Progenitor cell of endocrine pancreas (in vitro differentiated cells): ENCODE results near the gene ZFP90. TPM values are rescaled to one million over a fixed set of nuclear protein-coding genes. Genes with fewer than 3 reads are reported as not detected.

Experiments used
- DNase-seq: peaks from one replicate; pipeline ENCODE4 v3.0.0; 2021; ENCODE audit warnings: low spot score; ENCODE audit not compliant: unreplicated experiment
- H3K27ac Mint-ChIP-seq: 2 replicates; pipeline ENCODE4 v1.8.0; 2021; ENCODE audit warnings: mild to moderate bottlenecking, moderate library complexity, mixed read lengths
- H3K27me3 Mint-ChIP-seq: 2 replicates; pipeline ENCODE4 v1.8.0; 2021; ENCODE audit warnings: mixed read lengths
- H3K36me3 Mint-ChIP-seq: 2 replicates; pipeline ENCODE4 v1.8.0; 2022; ENCODE audit warnings: mixed read lengths; ENCODE audit not compliant: insufficient read depth
- H3K4me1 Mint-ChIP-seq: 2 replicates; pipeline ENCODE4 v1.8.0; 2021; ENCODE audit warnings: low read depth, mixed read lengths
- H3K4me3 Mint-ChIP-seq: 2 replicates; pipeline ENCODE4 v1.8.0; 2021; ENCODE audit warnings: low read depth, mild to moderate bottlenecking, moderate library complexity, mixed read lengths
- H3K9me3 Mint-ChIP-seq: 2 replicates; pipeline ENCODE4 v1.8.0; 2021; ENCODE audit warnings: low read depth, mixed read lengths
- CTCF ChIP-seq: fragments of 200-600 bp; sonication (generic); IDR thresholded peaks from one replicate; pipeline ENCODE4 v1.5.0; 2021; ENCODE audit warnings: antibody characterized with exemption, mild to moderate bottlenecking; ENCODE audit not compliant: unreplicated experiment
- total RNA-seq: library from RNA; stranded (reverse); gene quantifications from 2 replicates; pipeline ENCODE4 v1.2.1, GENCODE V29; 2021

ZFP90 gene
- total RNA-seq, 1 donor from 2014 or later = 60.3 TPM

- H3K4me1 Mint-ChIP-seq = peaks cover 3% of the 10 kb centered on the region
- peak overlapping the region; percentile 65 for H3K27ac Mint-ChIP-seq
- TF ChIP-seq CTCF = peak; percentile 74
- no peak overlapping the region for H3K4me3 Mint-ChIP-seq
- H3K9me3 Mint-ChIP-seq = peaks cover 6% of the 10 kb centered on the region
- no peaks in the 10 kb centered on the region for H3K27me3 Mint-ChIP-seq
- H3K36me3 Mint-ChIP-seq = peaks cover 5% of the 10 kb centered on the region
- DNase-seq = peak; percentile 59
Measured at GRCh38 chr16:68590201-68590994, 51.3 kb downstream of the ZFP90 start.

GRCh38 chr16:68592466-68593337 lies 53.6 kb downstream of the ZFP90 start:
- DNase-seq = no peak
- Mint-ChIP-seq H3K27ac (no peak overlapping the region), H3K4me1 (peaks cover 3% of the 10 kb centered on the region), H3K9me3 (peaks cover 6% of the 10 kb centered on the region), H3K4me3 (no peak overlapping the region), H3K36me3 (peaks cover 5% of the 10 kb centered on the region), H3K27me3 (no peaks in the 10 kb centered on the region)
- peak; percentile 13 for TF ChIP-seq CTCF

- Mint-ChIP-seq H3K4me1 (no peaks in the 10 kb centered on the region), H3K4me3 (no peak overlapping the region), H3K27ac (no peak overlapping the region), H3K27me3 (no peaks in the 10 kb centered on the region), H3K9me3 (peaks cover 3% of the 10 kb centered on the region), H3K36me3 (peaks cover 1% of the 10 kb centered on the region)
- TF ChIP-seq CTCF = no peak
- DNase-seq = no peak
Measured at GRCh38 chr16:68596266-68596665, 57.2 kb downstream of the ZFP90 start.

- Mint-ChIP-seq H3K36me3 (no peaks in the 10 kb centered on the region), H3K4me3 (no peak overlapping the region), H3K27ac (no peak overlapping the region), H3K27me3 (no peaks in the 10 kb centered on the region), H3K4me1 (no peaks in the 10 kb centered on the region), H3K9me3 (no peaks in the 10 kb centered on the region)
- DNase-seq = no peak
- TF ChIP-seq CTCF = no peak
Measured at GRCh38 chr16:68599586-68599985, 60.5 kb downstream of the ZFP90 start.

GRCh38 chr16:68605746-68606145 lies 66.7 kb downstream of the ZFP90 start:
- no peaks in the 10 kb centered on the region for H3K36me3 Mint-ChIP-seq
- no peak overlapping the region for H3K4me3 Mint-ChIP-seq
- H3K9me3 Mint-ChIP-seq = no peaks in the 10 kb centered on the region
- no peak for DNase-seq
- H3K27ac Mint-ChIP-seq = no peak overlapping the region
- H3K4me1 Mint-ChIP-seq = no peaks in the 10 kb centered on the region
- H3K27me3 Mint-ChIP-seq = no peaks in the 10 kb centered on the region
- no peak for TF ChIP-seq CTCF
